ENCODE results near the gene LCN12.

The LCN12 gene

GRCh38 chr9:136974817-136975535, 22.9 kb downstream of the LCN12 start:
- no peak for DNase-seq (ENCODE audit: low spot score)

- no peak for DNase-seq (ENCODE audit: low spot score)
These were observed 23.6 kb downstream of the LCN12 start for GRCh38 chr9:136975644-136976043.

GRCh38 chr9:136977223-136977622, 25.1 kb downstream of the LCN12 start, which contains the start of gene PTGDS:
Gene PTGDS, plus strand, starts transcription at chr9:136977504. Its CDS starts 75 bp downstream, at chr9:136977579.
- no peak for DNase-seq (ENCODE audit: low spot score)

- DNase-seq (ENCODE audit: low spot score): no peak
These were observed 25.6 kb downstream of the LCN12 start for GRCh38 chr9:136977649-136978072.

- peak; percentile 95 for DNase-seq (ENCODE audit: low spot score)
These were observed 26.2 kb downstream of the LCN12 start for GRCh38 chr9:136978073-136978864.

GRCh38 chr9:136978865-136979544, 26.9 kb downstream of the LCN12 start:
- DNase-seq (ENCODE audit: low spot score): no peak

- no peak for DNase-seq (ENCODE audit: low spot score)
These were observed 27.9 kb downstream of the LCN12 start for GRCh38 chr9:136979769-136980587.

- no peak for DNase-seq (ENCODE audit: low spot score)
These were observed 28.8 kb downstream of the LCN12 start for GRCh38 chr9:136980669-136981478.

GRCh38 chr9:136981588-136982231, 29.6 kb downstream of the LCN12 start:
- DNase-seq (ENCODE audit: low spot score): peak; percentile 61

GRCh38 chr9:136982232-136983051, 30.4 kb downstream of the LCN12 start, which contains the start of gene LCNL1:
Gene LCNL1, plus strand, starts transcription at chr9:136982993. Its CDS starts 594 bp downstream, at chr9:136983587.
- DNase-seq (ENCODE audit: low spot score): no peak

GRCh38 chr9:136983167-136983566, 31.1 kb downstream of the LCN12 start:
- DNase-seq (ENCODE audit: low spot score): no peak

GRCh38 chr9:136983656-136984314, 31.7 kb downstream of the LCN12 start:
- no peak for DNase-seq (ENCODE audit: low spot score)

GRCh38 chr9:136984464-136985026, 32.5 kb downstream of the LCN12 start:
- DNase-seq (ENCODE audit: low spot score): no peak

- no peak for DNase-seq (ENCODE audit: low spot score)
These were observed 33.0 kb downstream of the LCN12 start for GRCh38 chr9:136985027-136985602.

- DNase-seq (ENCODE audit: low spot score): no peak
These were observed 33.8 kb downstream of the LCN12 start for GRCh38 chr9:136985853-136986252.

- DNase-seq (ENCODE audit: low spot score): no peak
These were observed 36.8 kb downstream of the LCN12 start for GRCh38 chr9:136988872-136989271.

- no peak for DNase-seq (ENCODE audit: low spot score)
These were observed 38.3 kb downstream of the LCN12 start for GRCh38 chr9:136990242-136990911.

All from hepatic stellate cell (primary cell).